ENCODE results near the gene TADA2A. TPM values are rescaled to one million over a fixed set of nuclear protein-coding genes. Genes with fewer than 3 reads are reported as not detected.

TADA2A gene
- total and polyA plus RNA-seq, 2 experiments from 2014 or later: 8.4 to 18.3 TPM

DNA sequence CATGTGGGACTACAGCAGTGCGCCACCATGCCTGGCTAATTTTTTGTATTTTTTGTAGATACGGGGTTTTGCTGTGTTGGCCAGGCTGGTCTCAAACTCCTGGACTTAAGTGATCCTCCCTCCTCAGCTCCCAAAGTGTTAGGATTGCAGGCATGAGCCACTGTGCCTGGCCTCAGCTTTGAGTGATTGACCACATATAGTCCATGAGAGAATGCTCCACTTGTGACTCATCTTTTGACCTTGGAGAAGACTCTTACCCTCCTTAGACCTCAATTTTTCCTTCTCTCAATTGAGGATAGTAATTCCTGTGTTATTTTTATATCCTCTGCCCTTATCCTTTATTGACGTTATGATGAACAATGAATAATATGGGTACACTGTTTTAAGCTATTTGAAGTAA lies 52.1 kb downstream of the TADA2A start:
- H3K36me3 ChIP-seq (replicated peaks; ENCODE audit: insufficient read depth, low read depth): no peaks in the 10 kb centered on the region
- no peaks in the 10 kb centered on the region for H3K9me2 ChIP-seq (replicated peaks; ENCODE audit: insufficient read depth)
- TF ChIP-seq, protein P1, sequence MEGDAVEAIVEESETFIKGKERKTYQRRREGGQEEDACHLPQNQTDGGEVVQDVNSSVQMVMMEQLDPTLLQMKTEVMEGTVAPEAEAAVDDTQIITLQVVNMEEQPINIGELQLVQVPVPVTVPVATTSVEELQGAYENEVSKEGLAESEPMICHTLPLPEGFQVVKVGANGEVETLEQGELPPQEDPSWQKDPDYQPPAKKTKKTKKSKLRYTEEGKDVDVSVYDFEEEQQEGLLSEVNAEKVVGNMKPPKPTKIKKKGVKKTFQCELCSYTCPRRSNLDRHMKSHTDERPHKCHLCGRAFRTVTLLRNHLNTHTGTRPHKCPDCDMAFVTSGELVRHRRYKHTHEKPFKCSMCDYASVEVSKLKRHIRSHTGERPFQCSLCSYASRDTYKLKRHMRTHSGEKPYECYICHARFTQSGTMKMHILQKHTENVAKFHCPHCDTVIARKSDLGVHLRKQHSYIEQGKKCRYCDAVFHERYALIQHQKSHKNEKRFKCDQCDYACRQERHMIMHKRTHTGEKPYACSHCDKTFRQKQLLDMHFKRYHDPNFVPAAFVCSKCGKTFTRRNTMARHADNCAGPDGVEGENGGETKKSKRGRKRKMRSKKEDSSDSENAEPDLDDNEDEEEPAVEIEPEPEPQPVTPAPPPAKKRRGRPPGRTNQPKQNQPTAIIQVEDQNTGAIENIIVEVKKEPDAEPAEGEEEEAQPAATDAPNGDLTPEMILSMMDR (IDR thresholded peaks at IDR 0.05; ENCODE audit: poor library complexity): no peak
- TF ChIP-seq EZH2 (IDR thresholded peaks at IDR 0.05; ENCODE audit: borderline replicate concordance) (no peak), EZH2phosphoT487 (IDR thresholded peaks at IDR 0.05; ENCODE audit: low read depth, severe bottlenecking, unreplicated experiment) (no peak)
- 98% methylated on average over 3 of the region's 3 CpGs for WGBS (ENCODE audit: low lambda C conversion rate, missing lambda C conversion rate)
- H3K27ac ChIP-seq: no peak overlapping the region
- H3K4me2 ChIP-seq: no peak overlapping the region
- no peaks in the 10 kb centered on the region for H3K27me3 ChIP-seq
- no peak overlapping the region for H2AFZ ChIP-seq
- no peak overlapping the region for H3K4me3 ChIP-seq
- H3K4me1 ChIP-seq (ENCODE audit: insufficient read depth): no peaks in the 10 kb centered on the region
- DNase-seq (ENCODE audit: low spot score): no peak
- no peaks in the 10 kb centered on the region for H3K9me3 ChIP-seq (ENCODE audit: low read depth)
- no peaks in the 10 kb centered on the region for H3K79me2 ChIP-seq
- H4K20me1 ChIP-seq (ENCODE audit: insufficient read depth, poor library complexity, severe bottlenecking): no peaks in the 10 kb centered on the region

DNA sequence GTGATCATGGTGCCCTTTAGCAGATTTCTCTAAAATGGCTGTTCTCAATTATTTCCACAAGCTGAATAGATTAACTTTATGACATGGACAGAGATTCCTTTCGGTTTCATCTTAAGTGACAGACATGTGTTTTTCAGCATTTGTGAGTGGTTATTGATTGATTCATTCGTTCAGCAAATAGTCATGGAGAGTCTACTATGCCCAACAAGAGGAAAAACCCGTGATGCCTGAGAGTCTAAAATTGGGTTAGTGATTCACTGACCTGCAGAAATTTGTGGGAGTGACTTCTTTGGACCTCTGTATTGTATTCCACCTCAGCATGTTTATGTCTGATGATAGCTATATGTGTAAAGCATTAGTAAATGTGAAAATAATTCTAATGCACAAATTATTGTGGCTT lies 55.0 kb downstream of the TADA2A start:
- Histone ChIP-seq H3K79me2 (no peaks in the 10 kb centered on the region), H3K27me3 (no peaks in the 10 kb centered on the region), H3K4me1 (ENCODE audit: insufficient read depth) (no peaks in the 10 kb centered on the region), H3K36me3 (replicated peaks; ENCODE audit: insufficient read depth, low read depth) (no peaks in the 10 kb centered on the region), H3K9me2 (replicated peaks; ENCODE audit: insufficient read depth) (no peaks in the 10 kb centered on the region), H3K4me3 (no peak overlapping the region), H2AFZ (no peak overlapping the region), H3K9me3 (ENCODE audit: low read depth) (no peaks in the 10 kb centered on the region), H4K20me1 (ENCODE audit: insufficient read depth, poor library complexity, severe bottlenecking) (no peaks in the 10 kb centered on the region), H3K27ac (no peak overlapping the region), H3K4me2 (no peak overlapping the region)
- 67% methylated on average over 3 of the region's 3 CpGs for WGBS (ENCODE audit: low lambda C conversion rate, missing lambda C conversion rate)
- TF ChIP-seq EZH2 (IDR thresholded peaks at IDR 0.05; ENCODE audit: borderline replicate concordance) (no peak), EZH2phosphoT487 (IDR thresholded peaks at IDR 0.05; ENCODE audit: low read depth, severe bottlenecking, unreplicated experiment) (no peak)
- TF ChIP-seq, protein P1 (IDR thresholded peaks at IDR 0.05; ENCODE audit: poor library complexity): no peak
- no peak for DNase-seq (ENCODE audit: low spot score)

DNA sequence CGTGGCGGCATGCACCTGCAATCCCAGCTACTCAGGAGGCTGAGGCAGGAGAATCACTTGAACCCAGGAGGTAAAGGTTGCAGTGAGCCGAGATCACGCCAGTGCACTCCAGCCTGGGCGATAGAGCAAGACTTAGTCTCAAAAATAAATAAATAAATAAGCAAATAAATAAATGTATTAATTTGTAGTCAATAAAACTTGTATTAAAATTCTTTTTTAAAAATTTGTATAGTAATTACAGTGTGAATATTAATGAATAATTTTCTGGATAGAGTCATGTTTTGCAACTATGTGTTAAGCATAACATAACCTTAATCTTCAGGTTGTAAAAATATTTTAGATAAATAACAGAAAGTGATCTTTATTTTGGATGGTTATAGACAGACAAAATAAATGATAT lies 55.8 kb downstream of the TADA2A start:
- Histone ChIP-seq H3K9me3 (ENCODE audit: low read depth) (no peaks in the 10 kb centered on the region), H3K4me2 (no peak overlapping the region), H4K20me1 (ENCODE audit: insufficient read depth, poor library complexity, severe bottlenecking) (no peaks in the 10 kb centered on the region), H3K27me3 (no peaks in the 10 kb centered on the region), H3K36me3 (replicated peaks; ENCODE audit: insufficient read depth, low read depth) (no peaks in the 10 kb centered on the region), H2AFZ (no peak overlapping the region), H3K4me3 (no peak overlapping the region), H3K4me1 (ENCODE audit: insufficient read depth) (no peaks in the 10 kb centered on the region), H3K79me2 (no peaks in the 10 kb centered on the region), H3K9me2 (replicated peaks; ENCODE audit: insufficient read depth) (no peaks in the 10 kb centered on the region), H3K27ac (no peak overlapping the region)
- 96% methylated on average over 5 of the region's 5 CpGs for WGBS (ENCODE audit: low lambda C conversion rate, missing lambda C conversion rate)
- TF ChIP-seq, protein P1 (IDR thresholded peaks at IDR 0.05; ENCODE audit: poor library complexity): no peak
- TF ChIP-seq EZH2 (IDR thresholded peaks at IDR 0.05; ENCODE audit: borderline replicate concordance) (no peak), EZH2phosphoT487 (IDR thresholded peaks at IDR 0.05; ENCODE audit: low read depth, severe bottlenecking, unreplicated experiment) (no peak)
- no peak for DNase-seq (ENCODE audit: low spot score)

DNA sequence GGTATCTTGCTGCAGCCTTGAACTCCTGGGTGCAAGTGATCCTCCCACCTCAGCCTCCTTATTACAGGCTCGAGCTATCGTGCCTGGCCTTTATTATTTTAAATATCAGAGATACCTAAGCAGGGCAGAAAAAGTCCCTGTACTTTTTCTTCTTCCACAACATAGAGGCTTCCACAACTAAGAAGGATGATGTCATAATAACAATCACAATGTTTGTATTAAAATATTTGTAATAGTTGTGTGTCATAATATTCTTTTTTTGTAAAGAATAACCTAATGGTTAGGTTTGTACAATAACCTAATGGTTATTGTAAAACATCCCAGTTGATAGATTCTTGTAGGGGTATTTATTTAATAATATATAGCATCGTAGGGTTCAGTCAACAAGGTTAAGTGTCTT lies 56.4 kb downstream of the TADA2A start:
- Histone ChIP-seq H3K4me2 (no peak overlapping the region), H3K27ac (no peak overlapping the region), H2AFZ (no peak overlapping the region), H3K27me3 (no peaks in the 10 kb centered on the region), H3K4me1 (ENCODE audit: insufficient read depth) (no peaks in the 10 kb centered on the region), H3K9me2 (replicated peaks; ENCODE audit: insufficient read depth) (no peaks in the 10 kb centered on the region), H4K20me1 (ENCODE audit: insufficient read depth, poor library complexity, severe bottlenecking) (no peaks in the 10 kb centered on the region), H3K36me3 (replicated peaks; ENCODE audit: insufficient read depth, low read depth) (no peaks in the 10 kb centered on the region), H3K4me3 (no peak overlapping the region), H3K79me2 (no peaks in the 10 kb centered on the region), H3K9me3 (ENCODE audit: low read depth) (no peaks in the 10 kb centered on the region)
- TF ChIP-seq EZH2 (IDR thresholded peaks at IDR 0.05; ENCODE audit: borderline replicate concordance) (no peak), EZH2phosphoT487 (IDR thresholded peaks at IDR 0.05; ENCODE audit: low read depth, severe bottlenecking, unreplicated experiment) (no peak)
- TF ChIP-seq, protein P1 (IDR thresholded peaks at IDR 0.05; ENCODE audit: poor library complexity): no peak
- no peak for DNase-seq (ENCODE audit: low spot score)
- WGBS (ENCODE audit: low lambda C conversion rate, missing lambda C conversion rate): 100% methylated on average over 3 of the region's 3 CpGs
